ENCODE results near the gene TEX22.

The TEX22 gene

GRCh38 chr14:105351920-105352851 is 46.2 kb upstream of the TEX22 start:
- no peak overlapping the region for H3K4me3 ChIP-seq (ENCODE audit: low read depth, low read length)
- ChIA-PET CTCF (interaction anchor here (0.6 to 1.7 kb wide), 21 partner anchors 12 to 563 kb away, joined by 3 to 23 read pairs (median 4); partner anchors contain the start of gene BTBD6), POLR2A (interaction anchor here (1.0 kb wide), 1 partner anchor 51 kb away, joined by 5 read pairs; the partner anchor contains the start of gene BRF1)
- no peaks in the 10 kb centered on the region for H3K4me1 ChIP-seq (ENCODE audit: control insufficient read depth, insufficient read depth, low read length)
- H3K36me3 ChIP-seq (ENCODE audit: control insufficient read depth in 2 of 2, insufficient read depth in 1 of 2, low read length in 2 of 2) = peaks cover 0 to 10% of the 10 kb centered on the region in 2 experiments; a peak in 2 of 3 replicates
- H3K27ac ChIP-seq (ENCODE audit: extremely low read depth, low read depth, low read length) = no peak overlapping the region
- no peaks in the 10 kb centered on the region for H3K9me3 ChIP-seq (ENCODE audit: control insufficient read depth, insufficient read depth, low read depth, low read length)
- TF ChIP-seq HOXA7 (CRISPR knock-in tag; IDR thresholded peaks at IDR 0.05; ENCODE audit: borderline replicate concordance) (no peak), PATZ1 (tag by site-specific recombination; IDR thresholded peaks at IDR 0.05) (peak; percentile 54; the same call in 1 of the 2 replicates), ATF2 (tag by site-specific recombination; IDR thresholded peaks at IDR 0.05; ENCODE audit: low read depth) (peak; percentile 70), ZBTB44 (tag by site-specific recombination; IDR thresholded peaks at IDR 0.05) (peak; percentile 54), ZSCAN30 (tag by site-specific recombination; IDR thresholded peaks at IDR 0.05) (peak; percentile 82), ZNF354C (tag by site-specific recombination; IDR thresholded peaks at IDR 0.05; ENCODE audit: borderline replicate concordance, low read depth) (no peak), ZNF423 (tag by site-specific recombination; IDR thresholded peaks at IDR 0.05) (peak; percentile 52; the same call in 1 of the 2 replicates), ZNF37A (tag by site-specific recombination; IDR thresholded peaks at IDR 0.05) (no peak), ZNF701 (tag by site-specific recombination; IDR thresholded peaks at IDR 0.05) (no peak), ZNF704 (tag by site-specific recombination; IDR thresholded peaks at IDR 0.05) (no peak), CTCF (tag by site-specific recombination; IDR thresholded peaks at IDR 0.05) (peak; percentile 86), ZNF449 (tag by site-specific recombination; IDR thresholded peaks at IDR 0.05) (no peak), ZNF654 (tag by site-specific recombination; IDR thresholded peaks at IDR 0.05; ENCODE audit: low read depth) (peak; percentile 94), ZNF529 (tag by site-specific recombination; IDR thresholded peaks at IDR 0.05; ENCODE audit: insufficient replicate concordance) (no peak), ZNF549 (tag by site-specific recombination; IDR thresholded peaks at IDR 0.05) (no peak), MYNN (tag by site-specific recombination; IDR thresholded peaks at IDR 0.05; ENCODE audit: borderline replicate concordance) (no peak), ZBTB7A (tag by site-specific recombination; IDR thresholded peaks at IDR 0.05; ENCODE audit: low read depth) (no peak), ZNF692 (tag by site-specific recombination; IDR thresholded peaks at IDR 0.05) (no peak), GLIS1 (tag by site-specific recombination; IDR thresholded peaks at IDR 0.05) (peak; percentile 99), ZFHX2 (tag by site-specific recombination; conservative IDR thresholded peaks at IDR 0.05) (peak; percentile 33), ZBTB17 (tag by site-specific recombination; IDR thresholded peaks at IDR 0.05) (0 out of 2 replicates have a peak, but pooled peaks have one; percentile 20), ZNF274 (IDR thresholded peaks at IDR 0.05; ENCODE audit: low read length) (no peak), ZNF274 (tag by site-specific recombination; IDR thresholded peaks at IDR 0.05; ENCODE audit: borderline replicate concordance) (no peak)
